SK-N-SH (cell line): ENCODE measurements around the gene STRA8. TPM values are rescaled to one million over a fixed set of nuclear protein-coding genes. Genes with fewer than 3 reads are reported as not detected.

Experiments
- CTCF ChIA-PET: fragments of 300-600, 350-600 bp; formaldehyde crosslinking; extraction: SDS; loops from one replicate; lab custom pipeline; 2021; lab: Yijun Ruan, JAX
- POLR2A ChIA-PET: fragments of 350-600 bp; sonication (Branson Sonifier 250); formaldehyde crosslinking; extraction: SDS; loops from one replicate; lab custom pipeline; 2020; ENCODE audit warnings: antibody characterized with exemption, inconsistent platforms; lab: Yijun Ruan, JAX
- DNase-seq: peaks from one replicate; pipeline ENCODE4 v3.0.0; 2012
- H2AFZ ChIP-seq: fragments of 200-600 bp; sonication (generic); 2 replicates; pipeline ENCODE4 v1.8.1; 2016; ENCODE audit warnings: antibody characterized with exemption, mild to moderate bottlenecking, low read depth
- H3F3A ChIP-seq: fragments of 200-600 bp; sonication (generic); replicated peaks from 2 replicates; pipeline ENCODE3; 2016; ENCODE audit warnings: antibody characterized with exemption, mild to moderate bottlenecking; ENCODE audit not compliant: insufficient read depth
- H3K27ac ChIP-seq, 2 experiments: fragments of 200-500 bp in 1 of 2; fragments of 200-600 bp in 1 of 2; sonication (Bioruptor generic) in 1 of 2; sonication (generic), shearing (Covaris generic) in 1 of 2; 2 replicates each; pipeline versions ENCODE4 v1.5.1 to v1.6.1; 2014 to 2016; ENCODE audit warnings: low read depth in 2 of 2, inconsistent platforms in 1 of 2, low read length in 1 of 2, mild to moderate bottlenecking in 1 of 2, mixed read lengths in 1 of 2
- H3K27me3 ChIP-seq: fragments of 200-600 bp; sonication (generic), shearing (Covaris generic); 2 replicates; pipeline ENCODE4 v1.6.1; 2016; ENCODE audit warnings: mixed run types; ENCODE audit not compliant: insufficient read depth
- H3K36me3 ChIP-seq, 2 experiments: fragments of 200-500 bp in 1 of 2; fragments of 200-600 bp in 1 of 2; sonication (Bioruptor generic) in 1 of 2; sonication (generic) in 1 of 2; replicated peaks in 1 of 2; 2 replicates each; pipeline versions ENCODE3 to v1.5.1; 2014 to 2016; ENCODE audit warnings: low read length in 1 of 2, mild to moderate bottlenecking in 1 of 2; ENCODE audit not compliant: insufficient read depth in 2 of 2, control insufficient read depth in 1 of 2
- H3K4me1 ChIP-seq, 2 experiments: fragments of 200-500 bp in 1 of 2; fragments of 200-600 bp in 1 of 2; sonication (Bioruptor generic) in 1 of 2; sonication (generic), shearing (Covaris generic) in 1 of 2; 2 replicates each; pipeline versions ENCODE4 v1.5.1 to v1.6.1; 2014 to 2016; ENCODE audit warnings: low read depth in 1 of 2, low read length in 1 of 2, mixed run types in 1 of 2; ENCODE audit not compliant: insufficient read depth in 2 of 2, control insufficient read depth in 1 of 2
- H3K4me2 ChIP-seq: fragments of 200-600 bp; sonication (generic), shearing (Covaris generic); 2 replicates; pipeline ENCODE4 v1.6.1; 2017; ENCODE audit warnings: mixed run types
- H3K4me3 ChIP-seq, 2 experiments: fragments of 200-500 bp in 1 of 2; fragments of 200-600 bp in 1 of 2; sonication (Bioruptor generic) in 1 of 2; sonication (generic), shearing (Covaris generic) in 1 of 2; 2 replicates each; pipeline versions ENCODE4 v1.5.1 to v1.8.1; 2014 to 2016; ENCODE audit warnings: low read depth in 2 of 2, inconsistent platforms in 1 of 2, low read length in 1 of 2, mild to moderate bottlenecking in 1 of 2, mixed read lengths in 1 of 2, moderate library complexity in 1 of 2
- H3K79me2 ChIP-seq: fragments of 200-600 bp; sonication (generic); 2 replicates; pipeline ENCODE4 v1.8.1; 2017; ENCODE audit warnings: mild to moderate bottlenecking; ENCODE audit not compliant: insufficient read depth
- H3K9ac ChIP-seq: fragments of 200-600 bp; sonication (generic); 2 replicates; pipeline ENCODE4 v1.6.1; 2017; ENCODE audit warnings: mixed run types
- H3K9me2 ChIP-seq: fragments of 200-600 bp; sonication (generic); 2 replicates; pipeline ENCODE4 v1.6.1; 2017; ENCODE audit warnings: mixed run types
- H3K9me3 ChIP-seq: fragments of 200-600 bp; sonication (generic); 2 replicates; pipeline ENCODE4 v1.6.1; 2017; ENCODE audit warnings: mixed run types, mild to moderate bottlenecking, moderate library complexity
- H4K20me1 ChIP-seq: fragments of 200-600 bp; sonication (generic); 2 replicates; pipeline ENCODE4 v1.6.1; 2017; ENCODE audit warnings: mild to moderate bottlenecking, mixed run types; ENCODE audit not compliant: insufficient read depth
- EZH2phosphoT487 ChIP-seq: fragments of 200-600 bp; sonication (generic); IDR thresholded peaks from 2 replicates; pipeline ENCODE4 v1.6.1; 2017; ENCODE audit warnings: low read depth, mixed run types, mild to moderate bottlenecking, antibody characterized with exemption, moderate library complexity, borderline replicate concordance
- GABPA ChIP-seq: IDR thresholded peaks from 2 replicates; pipeline ENCODE4 v1.4.0; 2012; ENCODE audit warnings: low read depth, mild to moderate bottlenecking
- GATA2 ChIP-seq: sonication (generic); formaldehyde crosslinking; IDR thresholded peaks from 2 replicates; pipeline ENCODE4 v1.5.0; 2020; ENCODE audit warnings: mild to moderate bottlenecking, missing genetic modification reagents
- NFIC ChIP-seq: IDR thresholded peaks from 2 replicates; pipeline ENCODE4 v1.4.0; 2012; ENCODE audit warnings: borderline replicate concordance
- NRF1 ChIP-seq: IDR thresholded peaks from 2 replicates; pipeline ENCODE4 v1.6.1; 2012; ENCODE audit warnings: low read depth, mild to moderate bottlenecking, low read length
- POLR2AphosphoS5 ChIP-seq: IDR thresholded peaks from 2 replicates; pipeline ENCODE4 v1.6.1; 2012; ENCODE audit warnings: low read depth, low read length
- RXRA ChIP-seq: IDR thresholded peaks from 2 replicates; pipeline ENCODE4 v1.4.0; 2012; ENCODE audit warnings: low read depth, mild to moderate bottlenecking, borderline replicate concordance
- SIN3A ChIP-seq: IDR thresholded peaks from 2 replicates; pipeline ENCODE4 v1.6.1; 2012; ENCODE audit warnings: low read depth, mild to moderate bottlenecking, low read length, moderate library complexity, borderline replicate concordance
- TEAD4 ChIP-seq: IDR thresholded peaks from 2 replicates; pipeline ENCODE4 v1.4.0; 2012; ENCODE audit warnings: mild to moderate bottlenecking, borderline replicate concordance; ENCODE audit not compliant: insufficient read depth
- WGBS: methylation state at CpG from one replicate; pipeline ENCODE4 v1.1.6; 2017; ENCODE audit warnings: low lambda C conversion rate; 5-methylcytosine and 5-hydroxymethylcytosine counted together
- polyA plus RNA-seq, 3 experiments: library from polyadenylated mRNA; depleted of rRNA; stranded (reverse); fragments of >200 nt; gene quantifications; 2 replicates each; pipeline ENCODE4 v1.2.3, GENCODE V29; 2012
- TF ChIP-seq, protein P1 (sequence below): IDR thresholded peaks from 2 replicates; pipeline ENCODE4 v1.6.1; 2012; ENCODE audit warnings: mild to moderate bottlenecking, low read depth, low read length, moderate library complexity
- TF ChIP-seq, protein P2 (sequence below): fragments of 150-350 bp; IDR thresholded peaks from 2 replicates; pipeline ENCODE4 v1.6.1; 2016; ENCODE audit warnings: mild to moderate bottlenecking, low read depth, low read length
- TF ChIP-seq, protein P3 (sequence below): IDR thresholded peaks from 2 replicates; pipeline ENCODE4; 2012
- TF ChIP-seq, protein P4 (sequence below): IDR thresholded peaks from 2 replicates; pipeline ENCODE4 v1.4.0; 2012; ENCODE audit warnings: low read depth, borderline replicate concordance
- TF ChIP-seq, protein P5 (sequence below): IDR thresholded peaks from 2 replicates; pipeline ENCODE4 v1.4.0; 2012; ENCODE audit warnings: low read depth
- TF ChIP-seq, protein P6 (sequence below): IDR thresholded peaks from 2 replicates; pipeline ENCODE4 v1.4.0; 2012; ENCODE audit warnings: low read depth, borderline replicate concordance
- TF ChIP-seq, protein P7 (sequence below): fragments of 200-600 bp; sonication (generic); IDR thresholded peaks from 2 replicates; pipeline ENCODE4 v1.6.1; 2017; ENCODE audit warnings: antibody characterized with exemption, mild to moderate bottlenecking, moderate library complexity

The STRA8 gene
- polyA plus RNA-seq, 1 of the 3 experiments (the other 2 are of a cell fraction), result not detected

DNA sequence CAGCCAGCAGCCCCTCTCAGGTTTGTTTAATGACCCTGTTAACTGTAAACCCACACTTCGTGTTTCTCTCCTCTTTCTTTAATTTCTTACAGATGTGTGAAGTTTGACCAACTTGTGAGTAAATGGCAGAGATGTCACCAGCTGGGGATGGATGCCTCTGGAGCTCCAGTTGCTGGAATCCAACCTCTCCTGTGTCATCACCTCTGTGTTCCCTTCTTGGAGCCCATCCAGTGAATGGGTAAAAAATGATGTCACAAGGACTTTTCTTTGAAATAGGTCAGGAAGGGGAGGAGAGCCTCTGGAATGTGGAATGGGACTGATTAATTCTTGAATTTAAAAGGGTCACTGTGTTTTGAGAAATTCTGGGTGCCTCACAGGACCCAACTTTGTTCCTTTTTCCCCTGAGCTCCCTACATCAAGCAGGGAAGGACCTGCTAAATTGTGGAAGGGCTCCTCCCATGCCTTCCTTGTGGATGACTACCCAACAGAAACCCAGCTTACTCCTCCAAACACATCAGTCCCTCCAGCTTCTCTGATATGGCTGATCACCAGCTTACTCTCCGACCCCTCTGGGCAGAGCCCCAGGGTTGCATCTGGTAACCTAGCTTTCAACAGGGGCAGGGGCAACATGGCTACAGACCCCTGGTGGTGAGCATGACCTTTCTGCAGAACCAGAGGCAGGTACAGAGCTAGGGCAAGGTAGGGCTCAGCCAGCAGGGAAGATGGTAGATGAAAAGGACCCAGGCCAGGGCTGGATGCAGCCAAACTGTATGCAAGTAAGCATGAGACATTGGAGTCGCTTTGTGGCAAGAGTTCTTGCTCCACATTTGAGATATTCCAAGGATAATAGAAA is 67.5 kb downstream of the STRA8 start:
- no peaks in the 10 kb centered on the region for H3F3A ChIP-seq
- no peaks in the 10 kb centered on the region for H3K79me2 ChIP-seq
- 0 out of 2 replicates have a peak, but pooled peaks cover 3% of the 10 kb centered on the region for H3K9me2 ChIP-seq
- CTCF ChIA-PET, result interaction anchor here (0.6 to 5.2 kb wide), 7 partner anchors 9 to 160 kb away, joined by 3 to 19 read pairs (median 13); no protein-coding TSS in a partner anchor
- peaks cover 0 to 6% of the 10 kb centered on the region in 2 experiments; a peak in 1 of 4 replicates for H3K4me1 ChIP-seq
- WGBS, result 42% methylated on average over 3 of the region's 3 CpGs
- no peaks in the 10 kb centered on the region for H3K9me3 ChIP-seq
- H3K27ac ChIP-seq, result no peak overlapping the region
- no peak for DNase-seq
- 0 out of 2 replicates have a peak, but pooled peaks cover 3% of the 10 kb centered on the region for H3K27me3 ChIP-seq
- no peak overlapping the region for H3K9ac ChIP-seq
- POLR2A ChIA-PET, result no interaction called here
- no peak overlapping the region for H3K4me3 ChIP-seq
- no peaks in the 10 kb centered on the region for H3K36me3 ChIP-seq
- TF ChIP-seq SIN3A (no peak), RXRA (no peak), GATA2 (CRISPR knock-in tag) (no peak), NFIC (no peak), EZH2phosphoT487 (no peak), GABPA (no peak), NRF1 (no peak), TEAD4 (no peak), POLR2AphosphoS5 (no peak)
- TF ChIP-seq, protein P1, sequence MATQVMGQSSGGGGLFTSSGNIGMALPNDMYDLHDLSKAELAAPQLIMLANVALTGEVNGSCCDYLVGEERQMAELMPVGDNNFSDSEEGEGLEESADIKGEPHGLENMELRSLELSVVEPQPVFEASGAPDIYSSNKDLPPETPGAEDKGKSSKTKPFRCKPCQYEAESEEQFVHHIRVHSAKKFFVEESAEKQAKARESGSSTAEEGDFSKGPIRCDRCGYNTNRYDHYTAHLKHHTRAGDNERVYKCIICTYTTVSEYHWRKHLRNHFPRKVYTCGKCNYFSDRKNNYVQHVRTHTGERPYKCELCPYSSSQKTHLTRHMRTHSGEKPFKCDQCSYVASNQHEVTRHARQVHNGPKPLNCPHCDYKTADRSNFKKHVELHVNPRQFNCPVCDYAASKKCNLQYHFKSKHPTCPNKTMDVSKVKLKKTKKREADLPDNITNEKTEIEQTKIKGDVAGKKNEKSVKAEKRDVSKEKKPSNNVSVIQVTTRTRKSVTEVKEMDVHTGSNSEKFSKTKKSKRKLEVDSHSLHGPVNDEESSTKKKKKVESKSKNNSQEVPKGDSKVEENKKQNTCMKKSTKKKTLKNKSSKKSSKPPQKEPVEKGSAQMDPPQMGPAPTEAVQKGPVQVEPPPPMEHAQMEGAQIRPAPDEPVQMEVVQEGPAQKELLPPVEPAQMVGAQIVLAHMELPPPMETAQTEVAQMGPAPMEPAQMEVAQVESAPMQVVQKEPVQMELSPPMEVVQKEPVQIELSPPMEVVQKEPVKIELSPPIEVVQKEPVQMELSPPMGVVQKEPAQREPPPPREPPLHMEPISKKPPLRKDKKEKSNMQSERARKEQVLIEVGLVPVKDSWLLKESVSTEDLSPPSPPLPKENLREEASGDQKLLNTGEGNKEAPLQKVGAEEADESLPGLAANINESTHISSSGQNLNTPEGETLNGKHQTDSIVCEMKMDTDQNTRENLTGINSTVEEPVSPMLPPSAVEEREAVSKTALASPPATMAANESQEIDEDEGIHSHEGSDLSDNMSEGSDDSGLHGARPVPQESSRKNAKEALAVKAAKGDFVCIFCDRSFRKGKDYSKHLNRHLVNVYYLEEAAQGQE, result no peak
- TF ChIP-seq, protein P2, sequence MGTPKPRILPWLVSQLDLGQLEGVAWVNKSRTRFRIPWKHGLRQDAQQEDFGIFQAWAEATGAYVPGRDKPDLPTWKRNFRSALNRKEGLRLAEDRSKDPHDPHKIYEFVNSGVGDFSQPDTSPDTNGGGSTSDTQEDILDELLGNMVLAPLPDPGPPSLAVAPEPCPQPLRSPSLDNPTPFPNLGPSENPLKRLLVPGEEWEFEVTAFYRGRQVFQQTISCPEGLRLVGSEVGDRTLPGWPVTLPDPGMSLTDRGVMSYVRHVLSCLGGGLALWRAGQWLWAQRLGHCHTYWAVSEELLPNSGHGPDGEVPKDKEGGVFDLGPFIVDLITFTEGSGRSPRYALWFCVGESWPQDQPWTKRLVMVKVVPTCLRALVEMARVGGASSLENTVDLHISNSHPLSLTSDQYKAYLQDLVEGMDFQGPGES, result no peak
- TF ChIP-seq, protein P3, sequence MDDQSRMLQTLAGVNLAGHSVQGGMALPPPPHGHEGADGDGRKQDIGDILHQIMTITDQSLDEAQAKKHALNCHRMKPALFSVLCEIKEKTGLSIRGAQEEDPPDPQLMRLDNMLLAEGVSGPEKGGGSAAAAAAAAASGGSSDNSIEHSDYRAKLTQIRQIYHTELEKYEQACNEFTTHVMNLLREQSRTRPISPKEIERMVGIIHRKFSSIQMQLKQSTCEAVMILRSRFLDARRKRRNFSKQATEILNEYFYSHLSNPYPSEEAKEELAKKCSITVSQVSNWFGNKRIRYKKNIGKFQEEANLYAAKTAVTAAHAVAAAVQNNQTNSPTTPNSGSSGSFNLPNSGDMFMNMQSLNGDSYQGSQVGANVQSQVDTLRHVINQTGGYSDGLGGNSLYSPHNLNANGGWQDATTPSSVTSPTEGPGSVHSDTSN, result no peak
- TF ChIP-seq, protein P4, sequence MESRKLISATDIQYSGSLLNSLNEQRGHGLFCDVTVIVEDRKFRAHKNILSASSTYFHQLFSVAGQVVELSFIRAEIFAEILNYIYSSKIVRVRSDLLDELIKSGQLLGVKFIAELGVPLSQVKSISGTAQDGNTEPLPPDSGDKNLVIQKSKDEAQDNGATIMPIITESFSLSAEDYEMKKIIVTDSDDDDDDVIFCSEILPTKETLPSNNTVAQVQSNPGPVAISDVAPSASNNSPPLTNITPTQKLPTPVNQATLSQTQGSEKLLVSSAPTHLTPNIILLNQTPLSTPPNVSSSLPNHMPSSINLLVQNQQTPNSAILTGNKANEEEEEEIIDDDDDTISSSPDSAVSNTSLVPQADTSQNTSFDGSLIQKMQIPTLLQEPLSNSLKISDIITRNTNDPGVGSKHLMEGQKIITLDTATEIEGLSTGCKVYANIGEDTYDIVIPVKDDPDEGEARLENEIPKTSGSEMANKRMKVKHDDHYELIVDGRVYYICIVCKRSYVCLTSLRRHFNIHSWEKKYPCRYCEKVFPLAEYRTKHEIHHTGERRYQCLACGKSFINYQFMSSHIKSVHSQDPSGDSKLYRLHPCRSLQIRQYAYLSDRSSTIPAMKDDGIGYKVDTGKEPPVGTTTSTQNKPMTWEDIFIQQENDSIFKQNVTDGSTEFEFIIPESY, result no peak
- TF ChIP-seq, protein P5, sequence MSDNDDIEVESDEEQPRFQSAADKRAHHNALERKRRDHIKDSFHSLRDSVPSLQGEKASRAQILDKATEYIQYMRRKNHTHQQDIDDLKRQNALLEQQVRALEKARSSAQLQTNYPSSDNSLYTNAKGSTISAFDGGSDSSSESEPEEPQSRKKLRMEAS, result no peak
- TF ChIP-seq, protein P6, sequence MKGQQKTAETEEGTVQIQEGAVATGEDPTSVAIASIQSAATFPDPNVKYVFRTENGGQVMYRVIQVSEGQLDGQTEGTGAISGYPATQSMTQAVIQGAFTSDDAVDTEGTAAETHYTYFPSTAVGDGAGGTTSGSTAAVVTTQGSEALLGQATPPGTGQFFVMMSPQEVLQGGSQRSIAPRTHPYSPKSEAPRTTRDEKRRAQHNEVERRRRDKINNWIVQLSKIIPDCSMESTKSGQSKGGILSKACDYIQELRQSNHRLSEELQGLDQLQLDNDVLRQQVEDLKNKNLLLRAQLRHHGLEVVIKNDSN, result no peak
- TF ChIP-seq, protein P7, sequence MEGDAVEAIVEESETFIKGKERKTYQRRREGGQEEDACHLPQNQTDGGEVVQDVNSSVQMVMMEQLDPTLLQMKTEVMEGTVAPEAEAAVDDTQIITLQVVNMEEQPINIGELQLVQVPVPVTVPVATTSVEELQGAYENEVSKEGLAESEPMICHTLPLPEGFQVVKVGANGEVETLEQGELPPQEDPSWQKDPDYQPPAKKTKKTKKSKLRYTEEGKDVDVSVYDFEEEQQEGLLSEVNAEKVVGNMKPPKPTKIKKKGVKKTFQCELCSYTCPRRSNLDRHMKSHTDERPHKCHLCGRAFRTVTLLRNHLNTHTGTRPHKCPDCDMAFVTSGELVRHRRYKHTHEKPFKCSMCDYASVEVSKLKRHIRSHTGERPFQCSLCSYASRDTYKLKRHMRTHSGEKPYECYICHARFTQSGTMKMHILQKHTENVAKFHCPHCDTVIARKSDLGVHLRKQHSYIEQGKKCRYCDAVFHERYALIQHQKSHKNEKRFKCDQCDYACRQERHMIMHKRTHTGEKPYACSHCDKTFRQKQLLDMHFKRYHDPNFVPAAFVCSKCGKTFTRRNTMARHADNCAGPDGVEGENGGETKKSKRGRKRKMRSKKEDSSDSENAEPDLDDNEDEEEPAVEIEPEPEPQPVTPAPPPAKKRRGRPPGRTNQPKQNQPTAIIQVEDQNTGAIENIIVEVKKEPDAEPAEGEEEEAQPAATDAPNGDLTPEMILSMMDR, result no peak
- no peak overlapping the region for H2AFZ ChIP-seq
- no peak overlapping the region for H3K4me2 ChIP-seq
- no peaks in the 10 kb centered on the region for H4K20me1 ChIP-seq
